IMR-90 (cell line): ENCODE data around the gene HEY2. TPM values are rescaled to one million over a fixed set of nuclear protein-coding genes. Genes with fewer than 3 reads are reported as not detected.

ENCODE experiments used
- ATAC-seq: fragments of 200-7000 bp; cut with Tn5 transposase; 2 replicates; pipeline ENCODE4 v1.9.1; 2020; ENCODE audit warnings: low read depth, mild to moderate bottlenecking, moderate library complexity
- BruUV-seq: library from RNA; stranded (reverse); fragments of 400-500 nt; replicated peaks from 2 replicates; lab custom pipeline; 2021; lab: Mats Ljungman, UMichigan
- CTCF ChIA-PET: fragments of 300-600 bp; formaldehyde crosslinking; extraction: SDS; loops from one replicate; lab custom pipeline; 2021; ENCODE audit warnings: antibody characterized with exemption; lab: Yijun Ruan, JAX
- POLR2A ChIA-PET: fragments of 300-600 bp; sonication (Branson Sonifier 250); formaldehyde crosslinking; loops from one replicate; lab custom pipeline; 2022; ENCODE audit warnings: antibody characterized with exemption; ENCODE audit not compliant: unreplicated experiment; lab: Charles Lee
- DNase-seq: peaks from one replicate; pipeline ENCODE4 v3.0.0; 2013
- H2AFZ ChIP-seq: replicated peaks from 2 replicates; pipeline ENCODE3; 2013; ENCODE audit warnings: low read length, mild to moderate bottlenecking; ENCODE audit not compliant: poor library complexity
- H2AK5ac ChIP-seq: 2 replicates; pipeline ENCODE4 v1.6.1; 2013; ENCODE audit warnings: low read depth, low read length, inconsistent platforms
- H2AK9ac ChIP-seq: replicated peaks from 2 replicates; pipeline ENCODE3; 2013; ENCODE audit warnings: mild to moderate bottlenecking, low read depth, low read length, moderate library complexity; ENCODE audit not compliant: poor library complexity
- H2BK120ac ChIP-seq: 2 replicates; pipeline ENCODE4 v1.6.1; 2013; ENCODE audit warnings: low read depth, low read length, inconsistent platforms
- H2BK15ac ChIP-seq: 3 replicates; pipeline ENCODE4 v1.6.1; 2013; ENCODE audit warnings: low read depth, low read length, inconsistent platforms
- H2BK20ac ChIP-seq: 2 replicates; pipeline ENCODE4 v1.6.1; 2013; ENCODE audit warnings: low read depth, mild to moderate bottlenecking, inconsistent platforms, low read length, moderate library complexity
- H2BK5ac ChIP-seq: 2 replicates; pipeline ENCODE4 v1.6.1; 2013; ENCODE audit warnings: mild to moderate bottlenecking, low read depth, low read length, inconsistent platforms; ENCODE audit not compliant: poor library complexity, severe bottlenecking
- H3K14ac ChIP-seq: replicated peaks from 2 replicates; pipeline ENCODE4 v1.6.1; 2013; ENCODE audit warnings: low read depth, low read length, inconsistent platforms
- H3K18ac ChIP-seq: 2 replicates; pipeline ENCODE4 v1.6.1; 2013; ENCODE audit warnings: low read depth, low read length, control low read depth
- H3K23ac ChIP-seq: 2 replicates; pipeline ENCODE4 v1.6.1; 2013; ENCODE audit warnings: low read depth, low read length, inconsistent platforms
- H3K27ac ChIP-seq: 2 replicates; pipeline ENCODE4 v1.5.1; 2013; ENCODE audit warnings: mild to moderate bottlenecking, control low read depth, low read length; ENCODE audit not compliant: insufficient read depth
- H3K27me3 ChIP-seq: 2 replicates; pipeline ENCODE4 v1.6.1; 2013; ENCODE audit warnings: low read length; ENCODE audit not compliant: control insufficient read depth, insufficient read depth
- H3K36me3 ChIP-seq: 2 replicates; pipeline ENCODE4 v1.6.1; 2013; ENCODE audit warnings: low read length, mixed read lengths; ENCODE audit not compliant: control insufficient read depth, insufficient read depth
- H3K4ac ChIP-seq: 2 replicates; pipeline ENCODE4 v1.6.1; 2013; ENCODE audit warnings: low read depth, low read length, inconsistent platforms
- H3K4me1 ChIP-seq: 2 replicates; pipeline ENCODE4 v1.6.1; 2013; ENCODE audit warnings: low read length, mixed read lengths; ENCODE audit not compliant: control insufficient read depth, insufficient read depth
- H3K4me2 ChIP-seq: 2 replicates; pipeline ENCODE4 v1.6.1; 2013; ENCODE audit warnings: low read depth, mild to moderate bottlenecking, control low read depth, low read length, moderate library complexity
- H3K4me3 ChIP-seq: 2 replicates; pipeline ENCODE4 v1.5.1; 2013; ENCODE audit warnings: low read depth, mild to moderate bottlenecking, control low read depth, low read length, moderate library complexity; ENCODE audit not compliant: insufficient read depth
- H3K56ac ChIP-seq: 2 replicates; pipeline ENCODE4 v1.6.1; 2013; ENCODE audit warnings: low read length, inconsistent platforms; ENCODE audit not compliant: insufficient read depth; ENCODE audit errors: extremely low read depth
- H3K79me1 ChIP-seq, 2 experiments: 2 replicates each; pipeline ENCODE4 v1.6.1; 2013; ENCODE audit warnings: low read length in 2 of 2, inconsistent platforms in 1 of 2, low read depth in 1 of 2
- H3K9ac ChIP-seq: 2 replicates; pipeline ENCODE4 v1.6.1; 2013; ENCODE audit warnings: low read depth, low read length, control low read depth
- H3K9me1 ChIP-seq: 2 replicates; pipeline ENCODE4 v1.6.1; 2013; ENCODE audit warnings: low read length, inconsistent platforms; ENCODE audit not compliant: insufficient read depth
- H3K9me3 ChIP-seq: 2 replicates; pipeline ENCODE4 v1.6.1; 2013; ENCODE audit warnings: low read length; ENCODE audit not compliant: control insufficient read depth, insufficient read depth
- H4K20me1 ChIP-seq: 2 replicates; pipeline ENCODE4 v1.6.1; 2013; ENCODE audit warnings: low read length, inconsistent platforms; ENCODE audit not compliant: insufficient read depth
- H4K5ac ChIP-seq: 2 replicates; pipeline ENCODE4 v1.6.1; 2013; ENCODE audit warnings: mild to moderate bottlenecking, low read depth, low read length, control low read depth
- H4K8ac ChIP-seq, 2 experiments: 2 replicates each; pipeline ENCODE4 v1.6.1; 2013; ENCODE audit warnings: low read depth in 2 of 2, low read length in 2 of 2, control low read depth in 1 of 2, inconsistent platforms in 1 of 2
- H4K91ac ChIP-seq: 2 replicates; pipeline ENCODE4 v1.6.1; 2013; ENCODE audit warnings: low read depth, low read length, inconsistent platforms; ENCODE audit not compliant: insufficient read depth
- POLR2A ChIP-seq: IDR thresholded peaks from 2 replicates; pipeline ENCODE4 v1.6.1; 2012; ENCODE audit warnings: mild to moderate bottlenecking, low read depth, low read length
- SMC3 ChIP-seq: fragments of 150-350 bp; IDR thresholded peaks from 2 replicates; pipeline ENCODE4 v1.6.1; 2016; ENCODE audit warnings: low read depth, mild to moderate bottlenecking, antibody characterized with exemption, low read length, moderate library complexity
- WGBS, 2 experiments: methylation state at CpG; one replicate each; pipeline versions ENCODE4 v1.1.5 to v1.1.7; 2013; ENCODE audit warnings: missing lambda C conversion rate in 2 of 2; ENCODE audit not compliant: insufficient read length in 1 of 2; ENCODE audit errors: extremely low coverage in 2 of 2; 5-methylcytosine and 5-hydroxymethylcytosine counted together
- dilution Hi-C: fragments of 300-500 bp; cut with HindIII; formaldehyde crosslinking; loops from one replicate; pipeline ENCODE4 v1.14.3; 2018; ENCODE audit warnings: low sequenced_read_pairs; ENCODE audit not compliant: unreplicated experiment
- in situ Hi-C: fragments of 300-500 bp; cut with MboI; formaldehyde crosslinking; loops from 3 replicates; pipeline ENCODE4 v1.14.3; 2019; ENCODE audit warnings: low sequenced_read_pairs, inconsistent platforms, mixed read lengths
- intact Hi-C: fragments of 100-400 bp; cut with micrococcal nuclease; formaldehyde crosslinking; loops from 2 replicates; pipeline ENCODE4 v1.10.0; 2022
- polyA plus RNA-seq, 3 experiments: library from polyadenylated mRNA; depleted of rRNA; stranded (reverse); fragments of >200 nt; gene quantifications; 2 replicates each; pipeline ENCODE4 v1.2.3, GENCODE V29; 2012; ENCODE audit warnings: low replicate concordance in 1 of 3
- total RNA-seq: library from RNA; depleted of rRNA; stranded (reverse); fragments of >200 nt; gene quantifications from 2 replicates; pipeline ENCODE4 v1.2.3, GENCODE V29; 2012
- TF ChIP-seq, protein P1 (sequence below): conservative IDR thresholded peaks from 2 replicates; pipeline ENCODE4 v1.5.1; 2012; ENCODE audit warnings: mild to moderate bottlenecking, low read depth, low read length, improper control_type of control experiment

The HEY2 gene
- total and polyA plus RNA-seq, 2 of the 4 experiments (the other 2 are of a cell fraction) = not detected

DNA sequence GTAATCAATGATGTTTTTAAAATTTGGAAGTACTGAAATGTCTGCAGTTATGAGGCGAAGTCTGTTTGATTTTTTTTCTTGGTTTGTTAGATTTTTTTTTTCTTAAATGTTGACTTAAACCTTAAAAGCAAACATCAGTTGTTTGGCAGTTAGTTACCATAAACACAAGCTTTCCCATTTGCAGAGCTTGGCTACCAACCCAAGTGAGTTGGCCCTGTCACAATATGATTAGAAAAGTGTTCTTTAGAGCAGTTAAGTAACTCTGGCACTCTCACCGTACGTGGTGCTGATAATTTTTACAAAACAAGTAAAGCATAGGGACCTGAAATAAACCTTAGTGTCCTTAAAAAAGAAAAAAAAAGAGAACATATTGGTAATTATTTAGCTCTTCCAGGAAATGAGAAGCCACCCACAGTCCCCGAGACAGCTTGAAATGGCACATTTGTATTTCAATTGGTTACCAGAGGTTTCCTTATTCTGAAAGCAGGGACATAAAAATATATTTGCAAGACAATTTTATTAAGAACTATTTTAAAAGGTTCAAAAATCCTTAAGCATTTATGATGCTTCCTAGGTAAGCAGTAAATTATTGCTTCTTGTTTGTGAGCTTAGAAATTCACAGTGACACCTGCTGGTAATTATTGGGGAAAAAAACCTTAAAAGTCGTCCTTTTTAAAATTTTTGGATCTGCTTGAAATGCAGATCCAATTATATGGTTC, 3.9 kb downstream of the HEY2 start:
- DNase-seq (peak; percentile 16), ATAC-seq (no peak)
- Histone ChIP-seq H3K4me1 (peaks cover 2% of the 10 kb centered on the region), H3K4me3 (no peak overlapping the region), H3K4ac (no peak overlapping the region), H3K9ac (no peak overlapping the region), H3K9me3 (no peaks in the 10 kb centered on the region), H4K20me1 (no peaks in the 10 kb centered on the region), H3K4me2 (no peak overlapping the region), H3K23ac (no peak overlapping the region), H2BK120ac (no peak overlapping the region), H4K91ac (no peak overlapping the region), H2AK9ac (no peak overlapping the region), H3K79me1 (no peaks in the 10 kb centered on the region), H3K56ac (no peak overlapping the region), H3K27ac (no peak overlapping the region), H3K36me3 (no peaks in the 10 kb centered on the region), H2BK20ac (no peak overlapping the region), H3K27me3 (peaks cover 42% of the 10 kb centered on the region), H2AFZ (no peak overlapping the region), H2BK15ac (no peak overlapping the region), H2AK5ac (no peak overlapping the region), H4K5ac (no peak overlapping the region), H3K18ac (no peak overlapping the region), H4K8ac (no peak overlapping the region), H2BK5ac (no peak overlapping the region), H3K14ac (no peak overlapping the region), H3K9me1 (no peaks in the 10 kb centered on the region)
- ChIA-PET POLR2A (interaction anchor here (0.6 kb wide), 1 partner anchor 436 kb away, joined by 3 read pairs; no protein-coding TSS in a partner anchor), CTCF (interaction anchor here (0.6 to 1.2 kb wide), 6 partner anchors 8 to 458 kb away, joined by 3 to 6 read pairs (median 4); no protein-coding TSS in a partner anchor)
- intact Hi-C loops = loop anchor here (1.0 kb wide), 1 partner anchor 439 kb away; no protein-coding TSS in a partner anchor
- dilution Hi-C loops = no loop called here
- no peak for TF ChIP-seq POLR2A
- TF ChIP-seq, protein P1, sequence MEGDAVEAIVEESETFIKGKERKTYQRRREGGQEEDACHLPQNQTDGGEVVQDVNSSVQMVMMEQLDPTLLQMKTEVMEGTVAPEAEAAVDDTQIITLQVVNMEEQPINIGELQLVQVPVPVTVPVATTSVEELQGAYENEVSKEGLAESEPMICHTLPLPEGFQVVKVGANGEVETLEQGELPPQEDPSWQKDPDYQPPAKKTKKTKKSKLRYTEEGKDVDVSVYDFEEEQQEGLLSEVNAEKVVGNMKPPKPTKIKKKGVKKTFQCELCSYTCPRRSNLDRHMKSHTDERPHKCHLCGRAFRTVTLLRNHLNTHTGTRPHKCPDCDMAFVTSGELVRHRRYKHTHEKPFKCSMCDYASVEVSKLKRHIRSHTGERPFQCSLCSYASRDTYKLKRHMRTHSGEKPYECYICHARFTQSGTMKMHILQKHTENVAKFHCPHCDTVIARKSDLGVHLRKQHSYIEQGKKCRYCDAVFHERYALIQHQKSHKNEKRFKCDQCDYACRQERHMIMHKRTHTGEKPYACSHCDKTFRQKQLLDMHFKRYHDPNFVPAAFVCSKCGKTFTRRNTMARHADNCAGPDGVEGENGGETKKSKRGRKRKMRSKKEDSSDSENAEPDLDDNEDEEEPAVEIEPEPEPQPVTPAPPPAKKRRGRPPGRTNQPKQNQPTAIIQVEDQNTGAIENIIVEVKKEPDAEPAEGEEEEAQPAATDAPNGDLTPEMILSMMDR = peak; percentile 36
- TF ChIP-seq SMC3 = peak; percentile 27; the same call in 1 of the 2 replicates
- BruUV-seq = no TSS peak
- WGBS, 2 experiments = no CpG with 5 or more reads among the region's 5 CpGs
- in situ Hi-C loops = loop anchor here (25.0 kb wide), 1 partner anchor 591 kb away; the partner anchor contains the start of gene TPD52L1
